ENCODE measurements around the gene FMO5.
"Not testable (repeated sequence)": the region's sequence is repeated elsewhere in the genome, so short reads cannot be mapped to it uniquely, and the experiment has no call there.

FMO5 gene

DNA sequence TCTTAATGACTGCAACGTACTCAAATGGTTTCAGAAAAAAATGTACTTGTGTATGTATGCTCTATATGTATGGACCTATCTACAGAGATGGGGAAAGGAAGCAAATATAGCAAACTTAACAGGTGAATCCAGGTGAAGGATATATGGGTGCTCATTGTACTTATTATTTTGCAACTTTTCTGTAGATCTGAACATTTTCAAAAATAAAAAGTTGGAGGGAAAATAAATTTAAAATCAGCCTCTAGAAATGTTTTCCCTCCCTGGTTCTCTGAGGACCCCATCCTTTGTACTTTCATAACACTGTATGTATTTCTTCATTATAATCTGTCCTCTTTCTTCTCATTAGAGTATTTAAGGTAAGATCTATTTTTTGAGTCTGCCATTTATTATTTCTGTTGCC, 17.9 kb downstream of the FMO5 start:
- no peak for DNase-seq (ENCODE audit: low read depth)

DNA sequence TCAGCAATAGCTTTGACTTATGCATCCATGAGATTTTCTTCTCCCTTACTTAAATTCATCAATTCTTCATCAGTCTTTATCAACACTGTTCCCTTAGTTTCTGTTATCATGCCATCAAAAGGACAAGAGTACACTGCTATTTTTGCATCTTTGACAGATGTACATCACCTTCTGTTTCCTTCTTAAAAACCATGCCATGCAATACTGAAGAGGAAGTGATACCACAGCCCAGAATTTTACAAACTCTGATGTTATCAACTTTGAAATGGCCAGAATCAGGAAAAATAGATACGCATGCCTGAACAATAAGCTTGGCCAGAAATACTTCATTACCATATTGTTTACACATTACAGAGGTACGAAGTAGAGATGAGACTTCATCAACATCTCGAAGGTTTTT, 21.1 kb downstream of the FMO5 start:
- DNase-seq (ENCODE audit: low read depth): no peak

DNA sequence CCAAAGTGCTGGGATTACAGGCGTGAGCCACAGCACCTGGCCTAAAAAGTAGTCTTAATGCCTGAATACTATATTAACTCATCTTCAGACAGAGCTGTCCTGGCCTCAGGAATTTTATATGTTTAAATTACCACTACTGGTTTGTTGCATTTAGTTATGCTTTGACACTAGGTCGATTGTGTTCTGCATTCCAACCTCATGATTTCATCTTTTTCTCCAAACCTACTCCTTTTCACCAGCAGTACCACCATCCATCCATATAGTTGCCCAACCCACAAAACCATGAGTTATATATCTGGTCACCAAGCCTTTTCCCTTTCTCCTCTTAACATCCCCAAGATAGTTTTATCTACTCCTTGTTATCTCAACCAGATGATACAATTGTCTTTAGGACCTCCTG, 22.6 kb downstream of the FMO5 start:
- peak; percentile 20 for DNase-seq (ENCODE audit: low read depth)

DNA sequence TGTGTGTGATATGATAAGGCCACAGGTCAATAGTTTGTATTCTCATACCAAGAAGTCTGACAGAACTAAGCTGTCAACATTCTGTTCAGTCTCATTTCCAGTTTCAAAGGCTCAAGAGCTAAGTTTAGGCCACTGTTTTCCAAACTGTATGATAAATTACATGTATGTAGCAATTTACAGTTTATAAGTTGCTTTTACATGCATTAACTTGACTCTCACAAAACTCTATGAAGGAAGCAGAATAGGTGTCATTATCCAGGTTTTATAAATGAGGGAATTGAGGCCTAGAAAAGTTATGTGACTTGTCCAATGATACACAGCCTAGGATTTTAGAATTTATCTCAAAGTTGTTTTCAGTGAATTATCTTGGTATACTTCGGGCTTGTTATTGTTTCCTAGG, 23.4 kb downstream of the FMO5 start:
- DNase-seq (ENCODE audit: low read depth): no peak

DNA sequence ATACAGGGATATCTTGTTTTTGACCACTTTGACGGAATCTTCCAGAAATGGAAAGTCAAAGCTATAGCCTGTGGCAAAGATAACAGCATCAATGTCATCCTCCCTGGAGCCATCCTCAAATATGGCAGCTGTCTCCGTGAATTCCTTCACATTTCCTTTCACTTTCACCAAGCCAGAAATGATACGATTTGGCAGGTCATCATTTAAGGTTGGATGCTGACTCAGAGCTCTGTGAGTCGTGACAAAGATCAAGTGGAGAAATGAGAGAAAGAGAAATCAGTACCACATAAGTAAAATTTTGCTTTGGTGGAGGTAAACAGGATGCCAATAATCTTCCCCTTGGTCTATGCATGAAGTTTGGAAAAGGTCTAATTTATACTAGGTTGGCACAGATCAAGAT, 23.9 kb downstream of the FMO5 start:
- DNase-seq (ENCODE audit: low read depth): no peak

DNA sequence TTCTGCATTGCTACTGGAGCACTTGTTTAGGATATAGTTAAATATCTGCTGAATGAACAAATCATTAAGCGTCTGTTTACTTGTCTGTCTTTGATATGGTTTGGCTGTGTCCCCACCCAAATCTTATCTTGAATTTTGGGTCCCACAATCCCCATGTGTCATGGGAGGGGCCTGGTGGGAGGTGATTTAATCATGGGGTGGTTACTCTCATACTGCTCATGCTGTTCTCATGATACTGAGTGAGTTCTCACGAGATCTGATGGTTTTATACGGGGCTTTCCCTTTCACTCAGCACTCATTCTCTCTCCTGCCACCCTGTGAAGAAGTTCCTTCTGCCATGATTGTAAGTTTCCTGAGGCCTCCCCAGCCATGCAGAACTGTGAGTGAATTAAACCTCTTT, 27.8 kb downstream of the FMO5 start:
- DNase-seq (ENCODE audit: low read depth): not testable (repeated sequence)

DNA sequence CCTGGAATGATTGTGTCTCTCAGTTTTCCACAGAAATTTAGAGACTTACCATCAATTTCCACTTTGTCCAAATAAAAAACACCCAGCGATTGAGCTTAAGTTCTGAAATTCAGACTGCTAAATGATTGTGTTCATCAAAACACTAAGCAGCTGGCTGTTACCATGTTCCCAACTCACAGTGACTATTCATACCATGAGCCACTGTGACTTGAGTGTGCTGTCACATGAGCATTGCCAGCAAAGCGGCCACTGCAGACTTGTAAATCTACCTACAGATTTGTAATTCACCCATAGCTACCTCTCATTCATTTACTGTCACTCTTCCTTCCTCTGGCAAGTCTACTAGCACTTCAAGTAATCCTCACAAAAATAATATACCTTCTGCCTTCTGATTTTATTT, 35.6 kb downstream of the FMO5 start:
- DNase-seq (ENCODE audit: low read depth): no peak

DNA sequence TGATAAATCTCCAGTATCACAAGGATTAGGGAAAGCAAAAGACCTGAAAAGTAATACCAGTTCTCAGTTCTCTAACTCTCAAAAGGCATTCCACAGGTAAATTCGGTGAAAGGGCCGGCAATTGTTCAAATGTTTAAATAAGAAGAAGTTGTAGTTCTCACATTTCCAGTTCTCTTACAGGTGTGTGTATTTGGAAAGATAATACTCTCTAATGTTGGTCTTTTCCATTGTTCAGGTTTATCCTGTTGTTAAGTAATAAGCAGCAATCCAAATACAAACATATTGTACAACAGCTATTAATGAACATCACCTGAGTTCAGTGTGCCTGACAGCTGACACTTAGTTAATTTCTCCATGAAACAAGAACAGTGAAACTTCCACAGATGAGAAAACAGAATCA, 39.7 kb downstream of the FMO5 start:
- no peak for DNase-seq (ENCODE audit: low read depth)

DNA sequence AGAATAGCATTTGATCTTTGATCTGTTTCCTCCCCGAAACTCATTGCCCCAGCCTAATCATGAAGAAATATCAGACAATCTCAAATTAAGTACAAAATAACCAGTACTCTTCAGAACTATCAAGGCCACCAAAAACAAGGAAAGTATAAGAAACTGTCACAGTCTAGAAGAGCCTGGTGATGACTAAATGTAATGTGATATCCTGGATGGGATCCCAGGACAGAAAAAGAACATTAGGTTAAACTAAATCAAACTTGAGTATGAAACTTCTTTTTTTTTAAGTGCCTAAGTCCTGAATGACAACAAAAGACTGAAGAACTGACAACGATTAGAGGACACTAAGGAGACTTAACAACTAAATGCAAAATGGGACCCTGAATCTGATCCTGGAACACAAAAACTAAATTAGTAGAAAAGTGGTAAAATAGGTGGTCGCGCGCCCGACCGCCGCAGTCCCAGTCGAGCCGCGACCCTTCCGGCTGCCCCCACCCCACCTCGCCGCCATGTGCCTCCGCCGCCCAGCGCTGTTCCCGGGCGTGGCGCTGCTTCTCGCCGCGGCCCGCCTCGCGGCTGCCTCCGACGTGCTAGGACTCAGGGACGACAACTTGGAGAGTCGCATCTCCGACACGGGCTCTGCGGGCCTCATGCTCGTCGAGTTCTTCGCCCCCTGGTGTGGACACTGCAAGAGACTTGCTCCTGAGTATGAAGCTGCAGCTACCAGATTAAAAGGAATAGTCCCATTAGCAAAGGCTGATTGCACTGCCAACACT, 47.3 kb downstream of the FMO5 start:
- peak; percentile 26 for DNase-seq (ENCODE audit: low read depth)

DNA sequence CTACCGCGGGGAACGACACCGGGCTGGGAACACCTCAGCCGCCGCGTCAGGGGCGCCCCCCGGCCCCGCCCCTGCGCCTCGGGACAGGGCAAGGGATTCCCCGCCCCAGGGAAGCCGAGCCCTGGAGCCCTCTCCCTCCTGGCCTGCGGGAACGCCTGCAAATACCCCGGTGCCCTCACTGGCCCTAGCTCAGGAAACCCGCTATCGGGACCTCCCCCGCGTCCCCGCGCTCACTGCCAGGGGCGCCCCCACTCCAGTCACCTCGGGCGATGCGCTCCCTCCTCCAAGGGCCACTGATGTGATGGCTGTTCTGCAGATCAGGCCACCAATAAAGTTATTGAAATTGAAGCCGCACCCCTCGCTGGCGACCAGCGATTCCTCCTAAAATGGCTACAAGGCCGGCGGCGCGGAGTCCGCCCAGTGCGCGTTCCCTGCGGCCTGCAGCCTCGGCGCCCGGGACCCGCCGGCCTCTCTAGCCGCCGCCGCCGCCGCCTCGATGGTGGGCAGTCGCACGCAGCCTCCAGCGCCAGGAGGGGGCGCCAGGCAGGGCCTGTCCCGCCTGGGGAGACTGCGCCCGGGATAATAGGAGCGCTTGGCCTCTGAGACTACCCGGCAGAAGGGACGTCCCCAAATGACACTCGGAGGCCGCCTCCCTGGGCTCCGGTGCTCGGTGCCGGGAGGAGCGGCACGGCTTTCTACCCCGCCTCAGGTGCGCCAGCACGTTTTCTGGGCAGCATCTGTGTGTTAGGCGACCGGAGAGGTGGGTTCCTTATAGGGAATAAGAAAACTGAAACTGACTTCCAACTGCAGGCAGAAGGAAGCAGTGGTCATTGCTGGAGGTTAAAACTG, 52.7 kb downstream of the FMO5 start, which contains the start of gene PRKAB2:
TSS of gene PRKAB2 (minus strand) at position 303 of the 849 bp plus-strand sequence. CDS start 326 bp downstream, outside the sequence.
- peak; percentile 94 for DNase-seq (ENCODE audit: low read depth)

DNA sequence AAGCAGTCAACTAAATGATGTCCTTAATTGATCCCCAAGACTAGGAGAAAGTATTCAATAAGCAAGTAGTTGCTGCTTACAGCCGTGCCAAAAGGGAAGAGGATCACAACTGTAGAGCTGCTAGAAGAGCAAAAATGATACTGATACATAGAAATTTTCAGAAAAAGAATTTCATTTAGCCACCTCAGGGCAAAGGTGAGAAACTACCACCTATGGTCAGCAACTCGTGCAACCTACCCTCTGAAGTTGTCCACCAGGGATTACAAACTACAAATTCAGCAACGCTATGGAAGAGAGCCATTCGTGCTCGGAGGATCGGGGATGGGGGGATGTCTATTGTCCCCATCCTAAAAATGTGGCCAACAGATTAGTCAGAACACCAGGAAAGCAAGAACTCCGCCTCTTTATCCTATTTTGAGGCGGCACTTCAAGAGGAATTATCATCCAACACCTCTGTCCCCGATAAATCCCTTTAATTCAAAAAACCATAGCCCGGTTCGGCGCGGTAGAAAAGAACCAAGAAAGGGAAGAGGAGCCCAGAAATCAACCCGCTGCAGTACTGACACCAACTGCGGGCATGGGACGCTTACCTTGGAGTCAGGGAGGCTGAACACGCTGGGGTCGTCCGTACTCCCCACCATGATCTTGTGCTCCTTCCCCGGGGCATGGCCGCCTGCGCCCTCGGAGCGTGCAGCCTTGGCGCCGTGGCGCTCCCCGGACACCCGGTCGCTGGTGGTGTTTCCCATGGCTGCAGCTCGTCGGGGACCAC, 53.6 kb downstream of the FMO5 start:
- peak; percentile 36 for DNase-seq (ENCODE audit: low read depth)

DNA sequence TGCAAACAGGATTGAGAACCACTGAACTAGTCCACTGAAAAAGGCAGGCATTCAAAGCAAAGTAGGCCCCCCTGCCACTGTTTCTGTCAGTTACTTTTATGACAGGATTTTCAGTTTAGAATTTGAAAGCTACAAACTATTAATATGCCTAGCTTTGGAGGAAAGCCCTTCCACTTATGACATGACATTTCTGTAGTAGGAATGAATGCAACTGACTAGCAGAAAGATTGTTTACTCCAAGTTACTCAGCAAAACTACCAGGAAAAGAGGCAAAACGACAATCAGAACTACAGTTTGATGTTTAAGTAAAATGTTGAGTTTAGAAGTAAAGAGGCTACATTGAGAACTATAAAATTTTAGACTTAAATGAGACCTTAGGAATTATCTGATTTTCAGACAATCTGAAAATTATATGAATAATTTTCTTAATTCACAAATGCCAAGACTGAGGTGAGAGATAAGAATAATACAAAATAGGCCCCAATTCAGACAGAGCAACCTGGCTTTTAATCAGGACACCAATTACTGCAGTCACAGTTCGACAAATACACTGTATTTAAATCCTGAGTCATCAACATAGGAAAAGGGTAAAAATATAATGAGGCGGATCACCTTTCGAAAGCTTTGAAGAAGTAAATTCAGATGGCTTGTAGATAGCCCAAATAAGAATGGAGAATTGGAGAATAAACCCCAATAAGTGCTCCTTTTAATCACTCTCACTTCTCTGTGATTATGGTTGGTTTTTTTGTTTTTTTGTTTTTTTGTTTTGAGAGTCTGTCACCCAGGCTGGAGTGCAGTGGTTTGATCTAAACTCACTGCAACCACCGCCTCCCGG, 55.1 kb downstream of the FMO5 start:
- peak; percentile 15 for DNase-seq (ENCODE audit: low read depth)

DNA sequence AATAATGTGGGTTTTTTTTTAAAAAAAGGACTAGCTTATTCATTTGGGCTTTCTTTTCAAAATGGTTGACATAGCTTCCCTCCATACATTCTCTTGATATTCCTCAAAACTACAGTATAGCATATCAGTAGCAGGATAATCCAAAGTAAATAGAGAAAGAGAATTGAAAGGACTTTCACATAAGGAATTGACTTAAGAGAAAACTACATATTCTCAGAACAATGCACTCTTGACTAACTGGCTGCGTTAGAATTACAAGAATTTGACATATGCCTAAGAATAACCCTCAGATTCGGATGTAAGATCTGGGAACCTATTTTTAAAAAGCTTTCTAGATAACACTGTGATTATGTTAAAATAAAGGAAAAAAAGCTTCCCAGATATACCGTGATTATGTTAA, 56.0 kb downstream of the FMO5 start:
- no peak for DNase-seq (ENCODE audit: low read depth)

DNA sequence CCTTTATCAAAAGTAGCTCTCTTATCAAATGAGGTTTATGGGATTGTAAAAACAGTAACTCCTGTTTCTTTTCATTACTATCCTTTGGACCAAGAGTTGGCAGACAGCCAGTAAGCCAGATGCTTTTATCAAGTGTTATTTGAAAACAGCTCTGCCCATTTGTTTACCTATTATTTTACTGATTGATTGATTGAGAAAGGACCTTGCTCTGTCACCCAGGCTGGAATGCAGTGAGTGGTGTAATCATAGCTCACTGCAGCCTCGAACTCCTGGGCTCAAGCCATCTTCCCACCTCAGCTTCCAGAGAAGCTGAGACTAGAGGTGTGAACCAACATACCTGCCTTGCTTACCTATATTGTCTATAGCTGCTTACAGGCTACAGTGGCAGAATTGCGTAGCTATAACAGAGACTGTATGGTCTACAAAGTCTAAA, 56.5 kb downstream of the FMO5 start:
- peak; percentile 47 for DNase-seq (ENCODE audit: low read depth)

DNA sequence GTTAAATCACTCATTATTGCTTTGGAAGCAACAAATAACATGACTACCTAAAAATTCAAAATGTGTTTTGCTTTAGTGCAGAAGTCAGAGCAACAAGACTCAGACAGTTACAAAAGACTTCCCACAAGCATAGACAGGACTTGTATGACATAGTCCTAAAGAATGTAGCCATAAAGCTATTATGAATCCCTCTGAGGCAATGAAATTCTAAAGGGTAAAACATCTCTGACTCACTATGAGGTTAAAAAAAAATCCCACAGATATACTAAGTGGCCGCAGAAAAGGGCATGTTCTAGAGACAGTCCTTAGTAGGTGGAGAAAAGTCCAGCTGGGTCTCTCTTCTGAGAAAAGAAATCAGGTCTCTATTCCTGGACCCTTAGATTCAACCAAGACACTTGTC, 57.8 kb downstream of the FMO5 start:
- peak; percentile 97 for DNase-seq (ENCODE audit: low read depth)

DNA sequence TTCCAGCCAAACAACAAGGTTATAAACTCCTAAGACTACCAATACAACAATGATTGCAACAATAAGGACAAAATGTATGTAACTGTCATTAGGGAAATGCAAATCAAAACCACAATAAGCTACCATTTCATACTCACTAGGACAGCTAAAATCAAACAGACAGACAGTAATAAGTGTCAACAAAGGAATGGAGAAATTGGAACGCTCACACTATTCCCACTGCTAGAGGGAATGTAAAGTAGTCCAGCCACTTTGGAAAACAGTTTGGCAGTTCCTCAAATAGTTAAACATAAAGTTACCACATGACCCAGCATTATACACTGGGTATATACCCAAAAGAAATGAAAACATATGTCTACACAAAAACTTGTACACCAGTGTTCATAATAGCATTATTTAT, 62.1 kb downstream of the FMO5 start:
- no peak for DNase-seq (ENCODE audit: low read depth)

DNA sequence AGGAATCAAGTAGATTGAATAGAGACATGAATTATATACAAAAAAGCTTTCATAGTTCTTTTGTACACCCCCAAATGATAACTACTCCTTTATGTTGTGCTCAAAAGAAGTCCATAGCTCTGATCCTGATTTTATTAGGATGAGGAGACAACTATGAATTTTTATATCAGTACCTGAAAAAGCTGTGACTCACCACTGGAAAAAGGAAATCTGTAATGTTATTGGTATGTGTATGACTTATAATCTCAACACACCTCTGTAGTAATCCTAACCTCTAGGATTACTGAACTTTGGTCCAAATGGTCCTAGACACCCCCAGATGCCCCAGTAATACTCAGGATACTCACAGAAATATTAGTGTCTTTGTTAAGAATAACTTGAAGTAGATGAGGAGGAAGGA, 63.0 kb downstream of the FMO5 start:
- DNase-seq (ENCODE audit: low read depth): peak; percentile 30

DNA sequence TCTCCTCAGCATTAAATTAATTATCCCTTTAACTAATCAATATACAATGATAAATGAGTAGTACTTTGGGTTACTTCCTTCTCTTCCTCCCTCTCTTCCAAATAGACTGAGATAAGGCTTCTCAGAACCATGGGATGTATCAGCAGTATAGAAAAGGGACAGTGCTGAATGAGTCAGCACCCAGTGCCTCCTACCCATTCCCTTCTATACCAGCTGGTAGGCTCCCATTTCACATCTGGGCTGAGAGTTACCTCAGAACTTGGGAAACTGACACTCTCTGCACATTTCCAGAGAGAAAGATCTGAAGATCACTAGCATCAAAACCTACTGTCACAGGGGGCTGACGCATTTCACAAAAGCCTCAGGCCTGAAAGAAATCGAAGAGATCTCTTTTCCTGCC, 68.0 kb downstream of the FMO5 start:
- DNase-seq (ENCODE audit: low read depth): not testable (repeated sequence)

DNA sequence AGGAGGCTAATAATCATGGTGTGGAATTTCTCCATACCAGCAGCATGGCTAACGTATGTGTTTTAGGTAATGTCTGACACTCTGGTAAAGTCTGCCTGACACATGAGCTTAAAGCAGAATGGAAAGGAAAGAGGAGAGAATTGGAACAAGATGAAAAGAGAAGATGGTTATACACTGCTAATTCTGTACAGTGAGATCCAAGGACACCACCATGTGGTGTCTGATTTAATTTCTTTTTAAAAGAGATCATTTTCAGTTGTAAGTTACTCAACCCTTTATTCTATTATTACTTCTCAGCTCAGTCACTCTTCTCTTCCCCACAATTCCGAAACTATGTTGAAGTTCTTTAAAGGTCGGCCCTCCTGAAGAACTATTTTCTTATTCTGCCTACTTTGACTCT, 68.5 kb downstream of the FMO5 start:
- no peak for DNase-seq (ENCODE audit: low read depth)

DNA sequence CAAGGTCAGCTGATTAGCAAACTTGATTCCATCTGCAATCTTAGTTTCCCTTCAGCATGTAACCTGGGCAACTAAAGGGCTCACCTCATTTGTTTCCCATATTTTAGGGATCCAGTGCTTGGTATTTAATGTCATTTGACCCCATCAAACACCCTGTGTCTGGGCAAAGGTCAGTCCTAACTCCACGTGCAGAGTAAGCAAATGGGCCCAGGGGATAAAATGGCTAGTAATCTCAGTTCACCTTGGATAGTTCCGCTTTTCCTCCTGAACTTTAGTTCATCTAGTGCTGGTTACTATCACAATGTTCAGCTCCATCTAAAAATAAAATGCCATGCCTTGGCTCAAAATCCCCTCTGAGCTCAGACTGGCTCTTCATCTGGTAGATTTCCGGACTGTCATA, 72.4 kb downstream of the FMO5 start:
- DNase-seq (ENCODE audit: low read depth): no peak

DNA sequence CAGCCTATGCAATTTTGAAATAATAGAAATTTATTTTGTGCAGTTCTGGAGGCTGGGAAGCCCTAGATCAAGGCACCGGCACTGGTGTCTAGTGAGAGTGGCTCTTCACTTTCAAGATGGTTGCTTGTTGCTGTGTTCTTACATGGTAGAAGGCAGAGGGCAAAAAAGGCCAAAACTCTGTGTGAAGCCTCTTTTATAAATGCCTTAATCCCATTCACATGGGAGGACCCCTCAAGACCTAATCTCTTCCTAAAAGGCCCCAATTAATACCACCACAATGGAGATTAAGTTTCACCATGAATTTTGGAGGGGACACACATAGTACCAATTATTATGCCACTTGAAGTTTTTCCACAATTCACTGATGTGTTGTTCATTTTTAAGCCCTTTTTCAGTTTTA, 73.9 kb downstream of the FMO5 start:
- no peak for DNase-seq (ENCODE audit: low read depth)

DNA sequence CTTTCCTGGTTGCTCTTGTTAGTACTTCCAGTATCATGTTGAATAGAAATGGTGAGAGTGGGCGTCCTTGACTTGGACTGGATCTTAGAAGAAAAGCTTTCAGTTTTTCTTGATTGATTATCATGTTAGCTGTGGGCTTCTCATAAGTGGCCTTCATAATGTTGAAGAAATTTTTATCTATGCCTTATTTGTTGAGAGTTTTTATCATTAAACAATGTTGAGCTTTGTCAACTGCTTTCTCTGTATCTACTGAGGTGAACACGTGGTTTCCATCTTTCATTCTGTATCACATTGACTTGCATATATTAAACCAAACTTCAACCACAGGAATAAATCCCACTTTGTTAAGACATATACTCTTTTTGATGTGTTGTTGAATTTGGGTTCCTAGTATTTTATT, 82.3 kb downstream of the FMO5 start:
- no peak for DNase-seq (ENCODE audit: low read depth)

All from ELR (cell line).